ENCODE measurements around the gene PPP2R5A. TPM values are rescaled to one million over a fixed set of nuclear protein-coding genes. Genes with fewer than 3 reads are reported as not detected.

Gene PPP2R5A
- total RNA-seq, 2 experiments from 2014 or later: 28.0 to 36.0 TPM

DNA sequence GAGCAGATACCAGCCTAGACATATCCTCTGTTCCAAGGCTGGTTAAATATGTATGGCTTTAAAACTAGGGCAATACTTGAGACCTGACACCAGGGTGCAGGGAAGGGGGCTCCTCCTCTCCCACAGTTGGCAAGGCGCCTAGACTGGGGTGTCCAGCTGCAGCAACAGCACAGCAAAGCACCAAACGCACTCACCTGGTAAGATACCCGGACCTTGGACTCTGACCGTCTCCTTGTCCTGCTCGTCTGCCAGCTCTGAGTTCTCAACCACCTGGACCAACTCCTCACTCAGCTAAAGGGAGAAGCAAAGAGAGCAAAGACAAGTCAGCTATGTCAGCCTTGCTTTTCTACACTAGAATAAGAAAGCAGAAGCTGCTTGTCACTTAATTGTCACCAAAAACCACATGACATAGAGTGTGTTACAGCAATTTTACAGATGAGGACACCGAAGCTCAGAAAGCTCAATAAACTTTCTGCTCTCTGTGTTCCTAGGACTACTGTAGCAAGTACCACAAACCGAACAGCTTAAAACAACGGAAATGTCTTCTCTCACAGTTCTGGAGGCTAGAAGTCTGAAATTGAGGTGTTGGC lies 125.1 kb downstream of the PPP2R5A start:
- POLR2A ChIA-PET: no interaction called here
- H3K4me1 ChIP-seq (ENCODE audit: insufficient read depth, low read length, poor library complexity, severe bottlenecking): peaks cover 23% of the 10 kb centered on the region
- TF ChIP-seq, protein P1, sequence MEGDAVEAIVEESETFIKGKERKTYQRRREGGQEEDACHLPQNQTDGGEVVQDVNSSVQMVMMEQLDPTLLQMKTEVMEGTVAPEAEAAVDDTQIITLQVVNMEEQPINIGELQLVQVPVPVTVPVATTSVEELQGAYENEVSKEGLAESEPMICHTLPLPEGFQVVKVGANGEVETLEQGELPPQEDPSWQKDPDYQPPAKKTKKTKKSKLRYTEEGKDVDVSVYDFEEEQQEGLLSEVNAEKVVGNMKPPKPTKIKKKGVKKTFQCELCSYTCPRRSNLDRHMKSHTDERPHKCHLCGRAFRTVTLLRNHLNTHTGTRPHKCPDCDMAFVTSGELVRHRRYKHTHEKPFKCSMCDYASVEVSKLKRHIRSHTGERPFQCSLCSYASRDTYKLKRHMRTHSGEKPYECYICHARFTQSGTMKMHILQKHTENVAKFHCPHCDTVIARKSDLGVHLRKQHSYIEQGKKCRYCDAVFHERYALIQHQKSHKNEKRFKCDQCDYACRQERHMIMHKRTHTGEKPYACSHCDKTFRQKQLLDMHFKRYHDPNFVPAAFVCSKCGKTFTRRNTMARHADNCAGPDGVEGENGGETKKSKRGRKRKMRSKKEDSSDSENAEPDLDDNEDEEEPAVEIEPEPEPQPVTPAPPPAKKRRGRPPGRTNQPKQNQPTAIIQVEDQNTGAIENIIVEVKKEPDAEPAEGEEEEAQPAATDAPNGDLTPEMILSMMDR (conservative IDR thresholded peaks at IDR 0.05; ENCODE audit: low read length): no peak
- TF ChIP-seq EZH2phosphoT487 (IDR thresholded peaks at IDR 0.05; ENCODE audit: borderline replicate concordance, low read depth, low read length): no peak
- intact Hi-C loops (cut with micrococcal nuclease; ENCODE audit: unreplicated experiment): no loop called here
- H3K9me3 ChIP-seq (ENCODE audit: low read length): no peaks in the 10 kb centered on the region
- no peaks in the 10 kb centered on the region for H3K9me2 ChIP-seq (ENCODE audit: insufficient read depth, low read length)
- H3K36me3 ChIP-seq (ENCODE audit: insufficient read depth, low read length): peaks cover 68% of the 10 kb centered on the region
- no peak overlapping the region for H3K4me3 ChIP-seq (ENCODE audit: low read depth, low read length, poor library complexity, severe bottlenecking)
- peaks cover 18% of the 10 kb centered on the region; the same call in 1 of the 2 replicates for H3K79me2 ChIP-seq (ENCODE audit: insufficient read depth, low read depth, low read length)
- CTCF ChIA-PET (ENCODE audit: unreplicated experiment): interaction anchor here (0.8 kb wide), 1 partner anchor 16 kb away, joined by 3 read pairs; no protein-coding TSS in a partner anchor
- H3K4me2 ChIP-seq (ENCODE audit: low read length): no peak overlapping the region
- no peak overlapping the region for H3K27ac ChIP-seq (ENCODE audit: low read depth, low read length, poor library complexity, severe bottlenecking)
- no peak for DNase-seq (ENCODE audit: low spot score)
- peaks cover 6% of the 10 kb centered on the region; the same call in 1 of the 2 replicates for H4K20me1 ChIP-seq (ENCODE audit: insufficient read depth, low read length)
- no peak overlapping the region for H2AFZ ChIP-seq (ENCODE audit: low read length)
- no TSS peak for BruUV-seq (replicated peaks)

Small RNA genes within 50 kb of the gene (small RNA-seq; reads per million reads assigned to genes)
- not detected for gene SNORA16B

Other genes with a start within 250 kb of the PPP2R5A start
- gene INTS7, start 249.9 kb upstream of the PPP2R5A start, total RNA-seq (2014; rRNA removed; shearing (Covaris generic)): 16.7 and 17.8 TPM in 2 replicates
- 25.5 and 25.8 TPM in 2 replicates for gene INTS7, start 249.9 kb upstream of the PPP2R5A start, total RNA-seq (2022)
- 64.4 and 71.5 TPM in 2 replicates for gene DTL, start 249.7 kb upstream of the PPP2R5A start, total RNA-seq (2014; rRNA removed; shearing (Covaris generic))
- gene DTL, start 249.7 kb upstream of the PPP2R5A start, total RNA-seq (2022): 61.4 and 61.7 TPM in 2 replicates
- gene PACC1, start 129.5 kb downstream of the PPP2R5A start, total RNA-seq (2014; rRNA removed; shearing (Covaris generic)): 23.6 and 30.8 TPM in 2 replicates
- gene PACC1, start 129.5 kb downstream of the PPP2R5A start, total RNA-seq (2022): 15.7 and 17.3 TPM in 2 replicates
- 12.9 and 15.5 TPM in 2 replicates for gene NENF, start 147.5 kb downstream of the PPP2R5A start, total RNA-seq (2014; rRNA removed; shearing (Covaris generic))
- 12.7 and 15.0 TPM in 2 replicates for gene NENF, start 147.5 kb downstream of the PPP2R5A start, total RNA-seq (2022)